Measurements from ENCODE around the gene ARHGAP24. TPM values are rescaled to one million over a fixed set of nuclear protein-coding genes. Genes with fewer than 3 reads are reported as not detected.

ARHGAP24 gene
- total and polyA plus RNA-seq, 2 donors (not counting 3 experiments of a cell fraction or from before 2014, with no cell fraction given): 52.1 to 79.4 TPM

- Histone ChIP-seq H3K36me3 (ENCODE audit: control insufficient read depth in 2 of 2, extremely low read depth in 1 of 2, insufficient read depth in 2 of 2, low read length in 2 of 2) (no peaks in the 10 kb centered on the region), H3K9ac (replicated peaks; ENCODE audit: extremely low read depth, insufficient read depth, low read length) (no peak overlapping the region), H2AFZ (ENCODE audit: low read depth, low read length) (no peak overlapping the region), H4K20me1 (replicated peaks; ENCODE audit: control insufficient read depth, extremely low read depth, insufficient read depth, low read length) (no peaks in the 10 kb centered on the region), H3K9me1 (replicated peaks; ENCODE audit: control insufficient read depth, extremely low read depth, insufficient read depth, low read length) (no peaks in the 10 kb centered on the region), H3K4me3 (replicated peaks in 1 of 3; ENCODE audit: insufficient read depth in 1 of 3, low read depth in 1 of 3, low read length in 3 of 3) (no peak overlapping the region), H3K27ac (ENCODE audit: insufficient read depth, low read depth, low read length) (no peak overlapping the region), H3K79me2 (ENCODE audit: control insufficient read depth, insufficient read depth, low read length) (no peaks in the 10 kb centered on the region), H3K9me3 (replicated peaks; ENCODE audit: control insufficient read depth, insufficient read depth, low read length) (no peaks in the 10 kb centered on the region), H3K4me1 (ENCODE audit: control insufficient read depth, extremely low read depth, insufficient read depth, low read length) (peaks cover 7% of the 10 kb centered on the region), H3K4me2 (ENCODE audit: insufficient read depth, low read length) (no peak overlapping the region), H3K27me3 (ENCODE audit: control insufficient read depth in 2 of 2, insufficient read depth in 2 of 2, low read length in 2 of 2) (no peaks in the 10 kb centered on the region)
- POLR2A ChIA-PET: no interaction called here
- FAIRE-seq (peak; percentile 68), DNase-seq (ENCODE audit: low read depth, low spot score) (peak; percentile 78)
- intact Hi-C loops (cut with micrococcal nuclease): no loop called here
- dilution Hi-C loops (cut with MboI; ENCODE audit: extremely low pct_ligation_motif_present, low sequenced_read_pairs): no loop called here
- TF ChIP-seq POLR2AphosphoS5 (IDR thresholded peaks at IDR 0.05; ENCODE audit: insufficient read depth, low read depth, low read length) (no peak), GATA2 (IDR thresholded peaks at IDR 0.05; ENCODE audit: insufficient read depth, insufficient read length, low read depth, low read length) (peak; percentile 58), EZH2 (IDR thresholded peaks at IDR 0.05; ENCODE audit: borderline replicate concordance, low read depth, low read length, severe bottlenecking) (no peak), FOS (IDR thresholded peaks at IDR 0.05; ENCODE audit: borderline replicate concordance, insufficient read depth, low read length) (peak; percentile 61), MYC (IDR thresholded peaks at IDR 0.05; ENCODE audit: low read depth, low read length) (no peak), POLR2A (IDR thresholded peaks at IDR 0.05; ENCODE audit: low read depth, low read length) (no peak), JUN (IDR thresholded peaks at IDR 0.05; ENCODE audit: borderline replicate concordance, insufficient read depth, insufficient read length, low read depth) (peak; percentile 89)
- TF ChIP-seq, protein P1, sequence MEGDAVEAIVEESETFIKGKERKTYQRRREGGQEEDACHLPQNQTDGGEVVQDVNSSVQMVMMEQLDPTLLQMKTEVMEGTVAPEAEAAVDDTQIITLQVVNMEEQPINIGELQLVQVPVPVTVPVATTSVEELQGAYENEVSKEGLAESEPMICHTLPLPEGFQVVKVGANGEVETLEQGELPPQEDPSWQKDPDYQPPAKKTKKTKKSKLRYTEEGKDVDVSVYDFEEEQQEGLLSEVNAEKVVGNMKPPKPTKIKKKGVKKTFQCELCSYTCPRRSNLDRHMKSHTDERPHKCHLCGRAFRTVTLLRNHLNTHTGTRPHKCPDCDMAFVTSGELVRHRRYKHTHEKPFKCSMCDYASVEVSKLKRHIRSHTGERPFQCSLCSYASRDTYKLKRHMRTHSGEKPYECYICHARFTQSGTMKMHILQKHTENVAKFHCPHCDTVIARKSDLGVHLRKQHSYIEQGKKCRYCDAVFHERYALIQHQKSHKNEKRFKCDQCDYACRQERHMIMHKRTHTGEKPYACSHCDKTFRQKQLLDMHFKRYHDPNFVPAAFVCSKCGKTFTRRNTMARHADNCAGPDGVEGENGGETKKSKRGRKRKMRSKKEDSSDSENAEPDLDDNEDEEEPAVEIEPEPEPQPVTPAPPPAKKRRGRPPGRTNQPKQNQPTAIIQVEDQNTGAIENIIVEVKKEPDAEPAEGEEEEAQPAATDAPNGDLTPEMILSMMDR (IDR thresholded peaks at IDR 0.05; ENCODE audit: extremely low read depth in 1 of 2, insufficient read depth in 1 of 2, low read depth in 1 of 2, low read length in 2 of 2): no peak
- TF ChIP-seq, protein P2, sequence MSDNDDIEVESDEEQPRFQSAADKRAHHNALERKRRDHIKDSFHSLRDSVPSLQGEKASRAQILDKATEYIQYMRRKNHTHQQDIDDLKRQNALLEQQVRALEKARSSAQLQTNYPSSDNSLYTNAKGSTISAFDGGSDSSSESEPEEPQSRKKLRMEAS (IDR thresholded peaks at IDR 0.05; ENCODE audit: insufficient read depth, insufficient read length): no peak
- no TSS peak for BruUV-seq (replicated peaks)
- CTCF ChIA-PET: interaction anchor here (0.7 to 1.1 kb wide), 3 partner anchors 13 to 650 kb away, joined by 3 read pairs; no protein-coding TSS in a partner anchor
Observed at GRCh38 chr4:85734424-85734831, 259.5 kb downstream of the ARHGAP24 start.

Measured in endothelial cell of umbilical vein (primary cell).